HG02981 (cell line): ENCODE results near the gene ETNK2.

Source experiments
- ATAC-seq: cut with Tn5 transposase; IDR thresholded peaks from one replicate; pipeline ENCODE4 v1.9.1; 2021; ENCODE audit warnings: mild to moderate bottlenecking, moderate library complexity; ENCODE audit not compliant: unreplicated experiment

The ETNK2 gene, protein sequence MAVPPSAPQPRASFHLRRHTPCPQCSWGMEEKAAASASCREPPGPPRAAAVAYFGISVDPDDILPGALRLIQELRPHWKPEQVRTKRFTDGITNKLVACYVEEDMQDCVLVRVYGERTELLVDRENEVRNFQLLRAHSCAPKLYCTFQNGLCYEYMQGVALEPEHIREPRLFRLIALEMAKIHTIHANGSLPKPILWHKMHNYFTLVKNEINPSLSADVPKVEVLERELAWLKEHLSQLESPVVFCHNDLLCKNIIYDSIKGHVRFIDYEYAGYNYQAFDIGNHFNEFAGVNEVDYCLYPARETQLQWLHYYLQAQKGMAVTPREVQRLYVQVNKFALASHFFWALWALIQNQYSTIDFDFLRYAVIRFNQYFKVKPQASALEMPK

GRCh38 chr1:204151552-204152309 lies at the start of gene ETNK2:
Gene ETNK2, minus strand, starts transcription at chr1:204152044. Its CDS starts 192 bp downstream, at chr1:204151852.
- no peak for ATAC-seq

DNA sequence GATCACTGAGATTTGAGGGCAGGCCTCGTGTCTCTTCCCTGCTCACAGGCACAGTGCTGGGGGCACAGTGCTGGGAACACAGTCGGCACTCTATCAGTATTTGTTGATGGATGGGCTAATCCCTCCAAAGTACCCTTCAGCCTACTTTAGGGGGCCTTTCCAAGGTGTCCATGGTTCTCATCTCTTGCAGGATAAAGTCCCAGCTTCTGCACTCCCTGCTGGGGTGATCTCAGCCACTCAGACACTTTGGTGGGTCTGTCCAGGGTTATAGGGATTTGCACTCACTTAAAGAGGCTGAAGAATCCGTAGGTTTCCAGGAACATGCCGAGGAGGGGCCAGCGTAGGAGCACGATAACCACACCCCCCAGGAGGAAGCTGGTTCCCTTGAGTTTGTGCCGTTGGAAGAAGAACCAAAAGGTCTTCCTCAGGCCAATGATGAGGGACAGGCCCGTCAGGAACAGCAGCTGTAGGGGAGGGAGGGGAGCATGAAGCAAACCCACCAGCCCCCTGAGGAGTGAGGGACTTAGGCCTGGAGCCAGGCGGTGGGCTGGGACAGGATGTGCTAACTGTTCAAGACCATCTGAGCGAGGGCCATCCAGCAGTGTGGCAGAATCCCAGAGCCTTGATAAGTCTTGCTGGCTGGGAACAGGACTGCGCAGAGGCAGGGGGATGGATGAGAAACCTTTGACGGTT lies 49.6 kb upstream of the ETNK2 start:
- no peak for ATAC-seq

DNA sequence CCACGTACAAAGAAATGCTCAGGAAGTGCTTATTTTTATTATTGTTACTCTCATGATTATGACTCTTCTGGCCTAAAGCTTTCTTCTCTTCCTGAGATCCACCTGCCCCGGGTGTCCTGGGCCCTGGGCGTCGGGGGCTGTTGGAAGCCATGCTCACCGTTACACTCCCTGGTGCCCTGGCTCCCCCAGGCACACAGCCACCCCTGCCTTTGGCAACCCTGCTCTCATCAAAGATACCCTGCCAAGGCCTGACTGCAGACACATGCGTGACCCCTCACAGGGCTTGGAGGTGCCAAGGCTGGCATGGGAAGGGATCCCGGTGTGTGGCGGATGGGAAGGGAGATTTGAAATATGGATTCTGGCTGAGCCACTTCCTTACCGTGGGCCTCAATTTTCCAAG lies 47.7 kb upstream of the ETNK2 start:
- ATAC-seq = no peak

DNA sequence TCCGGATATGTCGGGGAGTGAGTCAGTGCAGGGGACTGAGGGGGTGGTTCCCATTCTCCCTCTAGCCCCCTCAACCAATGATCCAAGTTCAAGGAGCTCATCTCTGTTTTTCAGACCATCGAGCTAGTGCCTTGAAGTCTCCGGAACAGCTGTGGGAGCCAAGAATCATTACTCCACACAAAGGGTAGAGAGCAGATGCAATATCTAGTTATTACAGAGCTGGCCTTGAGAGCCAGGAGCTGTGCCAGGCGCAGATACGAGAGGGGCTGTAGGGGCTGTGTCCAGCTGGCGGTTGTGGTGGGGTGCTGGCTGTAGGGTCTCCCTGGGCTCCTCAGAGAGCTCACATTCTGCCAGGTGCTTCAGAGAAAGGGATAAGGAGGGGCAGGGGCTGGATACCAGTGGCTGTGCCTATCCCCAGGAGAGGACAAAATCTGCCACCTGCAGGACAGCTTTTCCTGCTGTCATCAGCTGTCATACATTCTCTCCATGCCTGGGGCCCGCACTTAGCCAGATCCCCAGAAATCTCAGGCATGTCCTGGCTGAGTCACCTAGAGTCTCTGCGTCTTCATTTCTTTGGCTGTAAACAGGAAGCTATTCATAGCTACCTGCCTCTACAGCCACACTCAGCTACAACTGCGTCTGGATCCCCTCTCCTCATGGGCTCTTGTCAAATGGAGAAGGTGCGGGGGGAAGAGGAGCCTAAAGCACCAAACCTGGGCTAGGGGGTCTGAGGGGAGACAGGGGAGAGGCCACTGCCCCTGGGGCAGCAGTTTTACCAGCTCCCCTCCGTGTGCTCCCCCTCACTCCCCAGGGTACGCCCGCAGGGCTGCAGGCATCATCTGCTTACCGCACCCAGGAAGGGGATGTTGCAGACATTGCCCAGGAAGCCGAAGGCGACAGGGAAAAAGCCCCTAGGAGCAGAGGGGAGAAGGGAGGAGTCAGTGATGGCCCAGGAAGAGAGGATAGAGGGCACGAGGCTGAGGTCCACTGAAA lies 46.8 kb upstream of the ETNK2 start:
- ATAC-seq = no peak

DNA sequence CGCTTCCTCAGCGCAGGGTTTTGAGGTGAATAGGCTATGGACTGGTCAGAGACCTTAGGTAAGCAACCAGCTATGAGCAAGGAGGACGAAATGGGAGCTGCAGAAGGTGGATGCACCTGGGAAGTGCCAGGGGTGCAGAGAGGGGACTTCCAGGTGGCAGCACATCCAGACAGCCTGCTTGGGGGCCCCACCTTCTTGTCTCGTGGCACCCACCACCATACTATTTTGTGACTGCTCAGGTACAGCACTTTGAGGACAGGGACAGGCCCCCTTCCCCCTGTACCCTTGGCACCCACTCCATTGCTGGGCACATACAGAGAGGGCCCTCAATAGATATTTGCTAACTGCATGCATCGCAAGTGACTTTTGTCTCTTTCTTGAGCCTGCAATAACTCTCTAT lies 45.2 kb upstream of the ETNK2 start:
- ATAC-seq = no peak

DNA sequence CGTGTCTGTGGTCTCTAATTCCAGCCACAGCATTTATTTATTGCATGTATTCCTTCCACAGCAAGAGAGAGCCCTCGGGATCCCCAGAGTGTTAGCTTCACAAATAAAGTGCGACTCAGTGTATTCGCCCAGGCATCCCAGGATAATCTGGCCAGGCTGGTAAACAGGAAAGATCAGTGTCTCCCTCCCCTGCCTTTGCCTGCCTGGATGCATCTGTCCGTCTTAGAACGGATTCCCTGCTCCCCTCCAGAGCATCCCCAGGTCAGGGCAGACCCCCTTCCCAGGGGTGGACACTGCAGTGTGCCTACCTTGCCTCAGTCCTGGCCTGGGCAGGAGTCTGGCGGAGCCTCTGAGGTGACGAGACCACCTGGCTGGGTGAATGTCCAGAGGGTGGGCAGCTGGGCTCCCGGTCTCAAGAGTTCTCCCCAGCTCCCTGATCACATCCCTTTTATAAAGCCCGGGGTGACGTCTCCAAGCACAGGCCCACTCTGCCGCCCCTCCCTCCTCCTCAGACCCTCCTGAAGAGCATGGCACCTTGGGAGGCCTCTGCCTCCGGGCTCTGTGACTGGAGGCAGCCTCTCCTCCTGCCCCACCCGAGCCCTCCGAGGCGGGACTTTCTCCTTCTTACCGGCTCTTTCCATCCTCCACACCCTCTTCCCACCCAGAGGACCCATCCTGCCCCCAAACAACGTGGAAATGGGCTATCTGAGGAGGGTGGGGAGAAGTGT lies 44.4 kb upstream of the ETNK2 start, which contains the start of gene KISS1:
Gene KISS1 (minus strand): TSS at position 424 of the 728 bp plus-strand sequence. CDS start 3,615 bp downstream, outside the sequence.
- no peak for ATAC-seq

DNA sequence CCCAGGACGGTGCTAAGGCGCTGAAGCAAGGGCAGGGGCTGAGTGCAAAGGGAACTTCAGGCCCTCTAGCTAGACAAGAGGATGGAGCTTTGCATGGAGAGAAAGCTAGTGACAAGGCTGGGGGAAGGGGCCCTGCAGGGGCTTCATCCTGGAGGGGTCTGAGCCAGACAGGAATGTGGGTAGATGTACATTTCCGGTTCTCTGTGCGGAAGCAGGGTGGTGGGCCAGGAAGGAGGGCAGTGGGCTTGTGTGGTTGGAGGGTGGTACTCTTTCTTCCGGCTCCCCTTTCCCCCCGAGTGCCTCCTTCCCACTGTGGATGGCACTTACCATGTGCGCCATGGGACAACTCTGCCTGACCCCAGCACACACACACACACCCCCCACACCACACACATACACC lies 42.9 kb upstream of the ETNK2 start:
- no peak for ATAC-seq

DNA sequence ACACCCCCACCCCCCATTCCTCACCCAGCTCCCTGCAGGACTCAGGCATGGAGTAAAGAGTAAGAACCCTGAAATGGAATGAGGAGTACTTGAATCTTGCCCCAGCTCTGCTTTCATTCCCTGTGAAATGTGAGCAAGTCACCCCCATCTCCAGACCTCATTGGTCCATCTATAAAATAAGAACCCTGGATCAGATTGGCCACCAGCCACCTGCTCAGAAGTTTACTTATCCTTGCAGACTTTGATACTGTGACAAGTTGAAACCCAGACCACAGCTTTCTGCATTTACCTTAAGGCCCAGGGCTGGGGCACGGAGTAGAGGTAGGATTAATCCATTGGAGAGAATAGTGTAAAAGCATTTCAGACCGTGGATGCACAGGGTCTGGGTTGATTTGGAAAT lies 42.2 kb upstream of the ETNK2 start:
- no peak for ATAC-seq

GRCh38 chr1:204192589-204193352 lies 40.9 kb upstream of the ETNK2 start:
- no peak for ATAC-seq

- ATAC-seq = no peak
Observed at GRCh38 chr1:204192046-204192445, 40.2 kb upstream of the ETNK2 start.

- no peak for ATAC-seq
Observed at GRCh38 chr1:204191456-204191855, 39.6 kb upstream of the ETNK2 start.

DNA sequence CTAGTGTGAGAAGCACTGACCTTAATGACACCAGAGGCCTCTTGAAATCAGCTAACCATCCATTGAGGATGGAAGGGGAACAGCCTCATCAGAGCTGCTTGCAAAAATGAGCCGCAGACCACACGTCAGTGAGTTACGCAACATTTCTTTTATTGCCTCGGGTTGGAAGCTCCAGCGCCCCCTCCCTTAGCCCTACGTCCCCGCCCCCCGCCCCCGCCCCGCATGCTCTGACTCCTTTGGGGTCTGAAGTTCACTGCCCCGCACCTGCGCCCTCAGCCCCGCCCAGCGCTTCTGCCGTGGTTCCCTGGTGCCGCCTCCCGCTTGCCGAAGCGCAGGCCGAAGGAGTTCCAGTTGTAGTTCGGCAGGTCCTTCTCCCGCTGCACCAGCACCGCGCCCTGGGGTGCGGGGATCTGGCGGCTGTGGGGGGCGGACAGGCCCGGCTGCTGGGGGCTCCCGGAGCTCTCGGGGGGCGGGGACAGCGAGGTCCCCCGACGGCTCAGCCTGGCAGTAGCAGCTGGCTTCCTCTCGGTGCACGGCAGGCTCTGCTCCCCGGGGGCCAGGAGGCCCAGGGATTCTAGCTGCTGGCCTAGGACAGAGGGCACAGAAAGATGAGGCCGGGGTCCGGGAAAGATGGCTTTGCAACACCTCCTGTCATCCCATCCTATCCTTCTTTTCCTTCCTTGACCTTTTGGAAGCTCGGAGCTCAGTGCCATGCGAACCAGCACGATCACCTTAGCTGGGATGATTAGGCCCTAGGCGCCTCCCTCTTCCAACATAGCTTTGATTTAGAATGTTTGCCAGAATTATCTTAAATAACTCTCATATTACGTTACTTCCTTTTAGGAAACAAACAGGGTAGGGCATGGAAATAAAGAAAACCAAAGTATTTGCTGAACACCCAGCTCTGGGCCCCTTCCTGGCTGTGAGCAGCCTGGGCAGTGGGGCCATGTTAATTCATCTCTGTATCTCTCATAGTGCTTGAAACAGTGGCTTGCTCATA lies 38.7 kb upstream of the ETNK2 start:
- no peak for ATAC-seq

GRCh38 chr1:204188959-204189639 lies 37.3 kb upstream of the ETNK2 start:
- ATAC-seq = no peak

DNA sequence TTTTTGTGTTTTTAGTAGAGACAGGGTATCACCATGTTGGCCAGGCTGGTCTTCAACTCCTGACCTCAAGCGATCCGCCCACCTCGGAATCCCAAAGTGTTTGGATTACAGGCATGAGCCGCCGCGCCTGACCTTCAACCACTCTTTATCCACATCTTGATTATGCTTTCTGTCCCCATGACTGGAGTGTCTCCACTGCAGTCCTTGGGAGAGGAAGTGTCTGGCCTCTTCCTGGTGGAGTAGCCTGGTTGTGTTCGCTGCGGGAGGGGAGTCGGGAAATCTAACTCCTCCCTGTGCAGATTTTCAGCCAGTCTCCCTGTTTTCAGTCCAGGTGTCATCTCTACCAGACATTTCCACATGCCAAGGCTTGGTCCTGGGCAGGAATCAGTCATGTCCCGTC lies 34.8 kb upstream of the ETNK2 start:
- no peak for ATAC-seq

DNA sequence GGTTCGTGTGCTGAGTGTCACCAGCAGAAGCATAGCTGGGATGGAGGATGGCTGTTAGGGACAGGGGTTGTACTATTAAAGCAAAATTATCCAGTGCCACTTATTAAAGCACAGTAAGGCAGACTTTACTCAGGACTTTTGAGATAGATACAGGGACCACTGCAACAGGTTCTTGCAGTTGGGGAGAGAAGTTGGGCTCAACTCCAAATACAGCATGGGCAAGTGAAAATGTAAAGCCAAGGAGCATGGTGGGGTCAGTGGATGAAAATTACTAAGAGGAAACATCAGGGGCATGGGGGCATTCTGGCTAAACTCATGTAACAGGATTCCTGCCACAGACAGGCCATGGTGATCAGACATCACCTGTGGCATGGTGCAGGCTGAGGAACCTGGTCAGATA lies 29.3 kb upstream of the ETNK2 start:
- ATAC-seq = no peak

DNA sequence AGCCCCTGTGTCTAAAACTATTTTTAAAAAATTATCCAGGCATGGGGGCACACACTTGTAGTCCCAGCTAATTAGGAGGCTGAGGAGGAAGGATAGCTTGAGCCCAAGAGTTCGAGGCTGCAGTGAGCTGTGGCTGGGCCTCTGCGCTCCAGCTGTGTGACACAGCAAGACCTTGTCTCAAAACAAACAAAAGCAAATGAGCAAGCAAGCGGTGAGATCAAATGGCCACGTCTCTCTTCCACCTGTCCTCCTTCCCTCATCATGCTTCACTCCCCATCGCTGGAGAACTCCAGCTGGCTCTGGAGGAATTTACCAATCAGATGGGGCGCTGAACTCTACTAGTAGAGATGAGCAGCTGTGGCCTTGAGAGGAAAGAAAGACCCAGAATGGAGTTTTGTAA lies 28.3 kb upstream of the ETNK2 start:
- no peak for ATAC-seq
